Measurements from ENCODE around the gene CYP27C1. TPM values are rescaled to one million over a fixed set of nuclear protein-coding genes. Genes with fewer than 3 reads are reported as not detected.
"Not testable (repeated sequence)": the region's sequence is repeated elsewhere in the genome, so short reads cannot be mapped to it uniquely, and the experiment has no call there.

The CYP27C1 gene
- total RNA-seq, 2 donors from 2014 or later, result not detected

- Mint-ChIP-seq H3K36me3 (ENCODE audit: insufficient read depth in 2 of 2) (peaks cover 7 to 8% of the 10 kb centered on the region in 2 donors), H3K27me3 (ENCODE audit: low read depth) (peaks cover 65% of the 10 kb centered on the region), H3K4me3 (peak overlapping the region; percentile 52 to 80), H3K27ac (no peak overlapping the region), H3K4me1 (ENCODE audit: low read depth) (peaks cover 10% of the 10 kb centered on the region), H3K9me3 (peaks cover 1 to 5% of the 10 kb centered on the region in 2 donors)
- ATAC-seq (replicated peaks in 1 of 2), result peak; percentile 37 to 51
- no peak for DNase-seq
Measured at GRCh38 chr2:127217470-127218325, 2.4 kb downstream of the CYP27C1 start.

GRCh38 chr2:127216593-127216992 lies 3.5 kb downstream of the CYP27C1 start:
- Mint-ChIP-seq H3K4me3 (no peak overlapping the region), H3K27me3 (ENCODE audit: low read depth) (peaks cover 76% of the 10 kb centered on the region), H3K36me3 (ENCODE audit: insufficient read depth in 2 of 2) (peaks cover 8% of the 10 kb centered on the region in 2 donors), H3K27ac (no peak overlapping the region), H3K9me3 (peaks cover 1 to 5% of the 10 kb centered on the region in 2 donors), H3K4me1 (ENCODE audit: low read depth) (peaks cover 10% of the 10 kb centered on the region)
- no peak for DNase-seq
- ATAC-seq (replicated peaks in 1 of 2), result peak; percentile 47 to 73

DNA sequence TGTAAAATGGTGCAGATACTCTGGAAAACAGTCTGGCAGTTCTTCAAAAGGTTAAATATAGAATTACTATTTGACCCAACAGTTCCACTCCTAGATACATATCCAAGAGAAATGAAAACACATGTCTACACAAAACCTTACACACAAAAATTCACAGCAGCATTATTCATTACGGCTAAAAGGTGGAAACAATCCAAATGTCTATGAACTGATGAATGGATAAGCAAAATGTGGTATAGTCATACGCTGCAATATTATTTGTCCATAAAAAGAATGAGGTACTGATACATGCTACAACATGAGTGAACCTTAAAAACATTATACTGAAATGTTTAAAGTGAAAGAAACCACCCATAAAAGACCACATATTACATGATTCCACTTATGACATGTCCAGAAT lies 4.0 kb downstream of the CYP27C1 start:
- no peak for DNase-seq

GRCh38 chr2:127214201-127214600 lies 5.9 kb downstream of the CYP27C1 start:
- not testable (repeated sequence) for H3K4me1 Mint-ChIP-seq (ENCODE audit: low read depth); H3K9me3 Mint-ChIP-seq; ATAC-seq (replicated peaks in 1 of 2); H3K4me3 Mint-ChIP-seq; H3K36me3 Mint-ChIP-seq (ENCODE audit: insufficient read depth in 2 of 2); H3K27ac Mint-ChIP-seq; DNase-seq
- H3K27me3 Mint-ChIP-seq (ENCODE audit: low read depth), result peaks cover 86% of the 10 kb centered on the region

More for the DNA sequence above, 4.0 kb downstream of the CYP27C1 start:
- Mint-ChIP-seq H3K27me3 (ENCODE audit: low read depth) (peaks cover 80% of the 10 kb centered on the region), H3K9me3 (peaks cover 1 to 5% of the 10 kb centered on the region in 2 donors), H3K27ac (no peak overlapping the region), H3K36me3 (ENCODE audit: insufficient read depth in 2 of 2) (peaks cover 8% of the 10 kb centered on the region in 2 donors), H3K4me3 (no peak overlapping the region), H3K4me1 (ENCODE audit: low read depth) (peaks cover 10% of the 10 kb centered on the region)
- ATAC-seq (replicated peaks in 1 of 2), result no peak

- Mint-ChIP-seq H3K27me3 (ENCODE audit: low read depth) (peaks cover 44% of the 10 kb centered on the region), H3K4me3 (no peak overlapping the region), H3K36me3 (ENCODE audit: insufficient read depth in 2 of 2) (peaks cover 0 to 1% of the 10 kb centered on the region in 2 donors), H3K9me3 (peaks cover 1% of the 10 kb centered on the region in 2 donors), H3K27ac (no peak overlapping the region), H3K4me1 (ENCODE audit: low read depth) (no peaks in the 10 kb centered on the region)
- no peak for DNase-seq
- ATAC-seq (replicated peaks in 1 of 2), result no peak
Measured at GRCh38 chr2:127208313-127208712, 11.8 kb downstream of the CYP27C1 start.

- Mint-ChIP-seq H3K9me3 (no peaks in the 10 kb centered on the region), H3K27me3 (ENCODE audit: low read depth) (peaks cover 17% of the 10 kb centered on the region), H3K36me3 (ENCODE audit: insufficient read depth in 2 of 2) (no peaks in the 10 kb centered on the region), H3K4me1 (ENCODE audit: low read depth) (no peaks in the 10 kb centered on the region), H3K4me3 (no peak overlapping the region), H3K27ac (no peak overlapping the region)
- ATAC-seq (replicated peaks in 1 of 2), result no peak
- DNase-seq, result no peak
Measured at GRCh38 chr2:127205218-127206125, 14.6 kb downstream of the CYP27C1 start.

GRCh38 chr2:127201452-127201851 lies 18.6 kb downstream of the CYP27C1 start:
- H3K27me3 Mint-ChIP-seq (ENCODE audit: low read depth), result no peaks in the 10 kb centered on the region
- no peaks in the 10 kb centered on the region for H3K9me3 Mint-ChIP-seq
- no peak for DNase-seq
- H3K4me3 Mint-ChIP-seq, result no peak overlapping the region
- no peak for ATAC-seq (replicated peaks in 1 of 2)
- no peaks in the 10 kb centered on the region for H3K36me3 Mint-ChIP-seq (ENCODE audit: insufficient read depth in 2 of 2)
- no peak overlapping the region for H3K27ac Mint-ChIP-seq
- H3K4me1 Mint-ChIP-seq (ENCODE audit: low read depth), result no peaks in the 10 kb centered on the region

DNA sequence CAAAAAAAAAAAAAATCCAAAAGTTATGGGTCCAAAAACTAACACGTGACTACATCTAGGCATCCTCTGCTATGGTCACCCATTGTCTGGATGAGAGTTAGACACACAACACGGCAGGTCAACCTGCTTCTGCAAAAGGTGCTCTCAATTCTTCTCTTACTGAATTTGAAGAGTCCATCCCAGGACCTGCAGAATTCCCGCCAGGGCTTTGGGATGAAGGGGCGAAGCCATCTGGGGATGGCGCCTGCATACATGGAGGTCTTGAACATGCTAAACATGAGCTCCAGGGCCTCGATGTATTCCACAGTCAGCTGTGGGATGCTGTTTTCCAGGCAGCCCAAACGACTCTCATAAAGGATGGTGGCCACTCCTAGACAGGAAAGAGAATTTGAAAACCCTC lies 19.1 kb downstream of the CYP27C1 start:
- no peak overlapping the region for H3K27ac Mint-ChIP-seq
- no peaks in the 10 kb centered on the region for H3K4me1 Mint-ChIP-seq (ENCODE audit: low read depth)
- no peaks in the 10 kb centered on the region for H3K36me3 Mint-ChIP-seq (ENCODE audit: insufficient read depth in 2 of 2)
- no peak for DNase-seq
- no peaks in the 10 kb centered on the region for H3K27me3 Mint-ChIP-seq (ENCODE audit: low read depth)
- ATAC-seq (replicated peaks in 1 of 2), result no peak
- H3K4me3 Mint-ChIP-seq, result no peak overlapping the region
- no peaks in the 10 kb centered on the region for H3K9me3 Mint-ChIP-seq

DNA sequence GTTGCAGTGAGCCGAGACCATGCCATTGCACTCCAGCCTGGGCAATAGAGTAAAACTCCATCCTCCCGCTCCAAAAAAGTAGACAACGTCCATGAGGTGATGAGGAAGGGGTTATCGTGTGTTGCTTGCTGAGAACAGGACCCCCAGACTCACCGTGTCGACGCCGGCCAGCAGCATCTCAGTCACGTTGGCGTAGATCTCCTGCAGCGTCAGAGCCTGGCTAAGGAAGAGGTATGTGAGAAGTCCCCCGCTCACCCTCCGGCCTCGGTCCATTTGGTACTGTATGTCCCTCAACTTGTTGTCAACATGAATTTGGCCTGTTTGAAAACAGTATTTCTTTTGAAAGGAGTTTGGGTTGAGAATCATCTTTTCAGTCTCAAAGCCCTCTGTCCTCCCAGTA lies 20.9 kb downstream of the CYP27C1 start:
- H3K4me3 Mint-ChIP-seq, result no peak overlapping the region

DNA sequence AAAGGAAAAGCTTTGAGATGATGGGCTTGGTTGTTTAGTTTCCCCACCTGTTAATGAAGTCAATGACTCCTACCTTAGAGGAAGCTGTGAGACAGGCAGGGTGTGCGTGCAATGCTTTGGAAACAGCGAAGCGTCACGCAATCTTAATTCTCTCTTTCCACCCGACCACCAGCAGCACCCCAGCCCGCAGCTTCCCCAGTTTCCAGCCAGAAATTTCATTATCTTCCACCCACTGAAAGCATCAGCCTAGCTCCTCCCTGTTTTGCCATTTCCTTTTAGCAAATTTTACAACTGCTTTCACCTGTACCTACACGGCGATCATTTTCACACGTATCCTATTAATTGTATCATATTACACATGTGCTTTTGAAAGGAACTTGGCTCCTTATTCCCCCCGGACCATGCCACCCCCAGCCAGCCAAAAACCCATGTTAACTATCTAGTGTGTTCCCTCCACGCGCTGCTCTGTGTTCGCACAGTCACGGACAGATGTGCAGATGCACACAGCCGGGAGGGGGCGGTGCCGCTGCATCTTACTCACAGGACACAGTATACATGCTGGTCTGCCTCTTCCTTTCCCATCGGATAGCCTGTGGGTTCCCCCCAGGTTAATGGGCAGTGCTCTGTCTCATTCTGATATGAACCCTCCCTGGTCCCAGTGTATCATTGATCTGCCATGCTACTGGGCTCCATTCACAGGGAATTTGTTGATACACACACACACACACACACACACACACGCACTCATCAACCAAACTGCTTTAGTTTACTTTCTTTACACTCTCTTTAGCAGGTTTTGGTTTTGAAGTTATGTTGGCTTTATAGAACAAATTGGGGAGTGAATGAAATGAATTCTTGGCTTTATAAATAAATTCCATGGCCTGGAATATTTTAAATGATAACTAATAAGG lies 22.4 kb downstream of the CYP27C1 start:
- DNase-seq, result peak; percentile 59 to 69
- H3K4me3 Mint-ChIP-seq, result peak overlapping the region; percentile 66 to 70
- H3K9me3 Mint-ChIP-seq, result no peaks in the 10 kb centered on the region
- ATAC-seq (replicated peaks in 1 of 2), result peak; percentile 92 to 97
- no peak overlapping the region for H3K27ac Mint-ChIP-seq
- H3K36me3 Mint-ChIP-seq (ENCODE audit: insufficient read depth in 2 of 2), result no peaks in the 10 kb centered on the region
- H3K27me3 Mint-ChIP-seq (ENCODE audit: low read depth), result no peaks in the 10 kb centered on the region
- no peaks in the 10 kb centered on the region for H3K4me1 Mint-ChIP-seq (ENCODE audit: low read depth)

More for the DNA sequence above, 20.9 kb downstream of the CYP27C1 start:
- ATAC-seq (replicated peaks in 1 of 2) (no peak), DNase-seq (no peak)
- Mint-ChIP-seq H3K9me3 (no peaks in the 10 kb centered on the region), H3K27me3 (ENCODE audit: low read depth) (no peaks in the 10 kb centered on the region), H3K36me3 (ENCODE audit: insufficient read depth in 2 of 2) (no peaks in the 10 kb centered on the region), H3K27ac (no peak overlapping the region), H3K4me1 (ENCODE audit: low read depth) (no peaks in the 10 kb centered on the region)

GRCh38 chr2:127196998-127197397 lies 23.1 kb downstream of the CYP27C1 start:
- no peaks in the 10 kb centered on the region for H3K9me3 Mint-ChIP-seq
- ATAC-seq (replicated peaks in 1 of 2) (no peak), DNase-seq (no peak)
- H3K36me3 Mint-ChIP-seq (ENCODE audit: insufficient read depth in 2 of 2), result no peaks in the 10 kb centered on the region
- no peaks in the 10 kb centered on the region for H3K27me3 Mint-ChIP-seq (ENCODE audit: low read depth)
- no peak overlapping the region for H3K27ac Mint-ChIP-seq
- H3K4me1 Mint-ChIP-seq (ENCODE audit: low read depth), result no peaks in the 10 kb centered on the region
- H3K4me3 Mint-ChIP-seq, result peak overlapping the region in 1 of 2 donors; percentile 70

DNA sequence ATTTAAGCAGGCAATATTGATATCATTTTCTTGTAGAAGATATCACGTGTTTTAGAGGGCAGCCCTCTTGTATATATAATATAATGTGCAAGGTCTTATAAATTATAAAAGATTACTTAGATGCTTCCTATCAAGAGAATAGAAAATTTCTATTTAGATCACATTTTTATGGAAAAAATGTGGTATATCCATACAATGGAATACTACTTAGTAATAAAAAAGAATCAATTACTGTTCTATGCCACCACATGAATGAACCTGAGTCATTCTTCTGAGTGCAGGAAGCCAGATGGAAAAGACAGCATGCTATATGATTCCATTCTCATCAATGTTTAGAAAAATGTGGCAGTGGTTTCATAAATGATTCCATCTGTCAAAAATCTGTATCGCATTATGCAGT lies 23.6 kb downstream of the CYP27C1 start:
- DNase-seq, result no peak
- Mint-ChIP-seq H3K9me3 (no peaks in the 10 kb centered on the region), H3K4me3 (no peak overlapping the region), H3K27ac (no peak overlapping the region), H3K27me3 (ENCODE audit: low read depth) (no peaks in the 10 kb centered on the region), H3K36me3 (ENCODE audit: insufficient read depth in 2 of 2) (no peaks in the 10 kb centered on the region), H3K4me1 (ENCODE audit: low read depth) (no peaks in the 10 kb centered on the region)
- ATAC-seq (replicated peaks in 1 of 2), result no peak

Data from activated T-cell treated with anti-CD3 and anti-CD28 coated beads, Interleukin-2, amount 50 U/mL, for 72 hours (primary cell).